Loucy (cell line): ENCODE measurements around the gene CYP46A1.

Experiments used
- H2AFZ ChIP-seq: fragments of 200-600 bp; sonication (generic); 2 replicates; pipeline ENCODE4 v1.6.0; 2016; ENCODE audit warnings: antibody characterized with exemption, mild to moderate bottlenecking, low read length, moderate library complexity
- H3F3A ChIP-seq: fragments of 200-600 bp; 2 replicates; pipeline ENCODE4 v1.6.0; 2016; ENCODE audit warnings: antibody characterized with exemption, low read depth, mild to moderate bottlenecking
- H3K27me3 ChIP-seq: fragments of 200-600 bp; sonication (generic); 2 replicates; pipeline ENCODE4 v1.6.1; 2014; ENCODE audit warnings: low read length, mild to moderate bottlenecking; ENCODE audit not compliant: insufficient read depth, poor library complexity, severe bottlenecking
- H3K36me3 ChIP-seq: fragments of 200-600 bp; sonication (generic); 2 replicates; pipeline ENCODE4 v1.6.1; 2016; ENCODE audit warnings: low read length; ENCODE audit not compliant: insufficient read depth
- H3K4me1 ChIP-seq: fragments of 200-600 bp; sonication (generic); 2 replicates; pipeline ENCODE4 v1.5.1; 2014; ENCODE audit warnings: low read length, mild to moderate bottlenecking; ENCODE audit not compliant: insufficient read depth, poor library complexity, severe bottlenecking
- H3K4me2 ChIP-seq: fragments of 200-600 bp; sonication (generic); 2 replicates; pipeline ENCODE4 v1.6.0; 2014; ENCODE audit warnings: antibody characterized with exemption, low read length, low read depth, mild to moderate bottlenecking; ENCODE audit not compliant: poor library complexity, severe bottlenecking
- H3K4me3 ChIP-seq: fragments of 200-600 bp; sonication (generic); 2 replicates; pipeline ENCODE4 v1.5.1; 2014; ENCODE audit warnings: low read length, mild to moderate bottlenecking, mixed read lengths; ENCODE audit not compliant: poor library complexity, severe bottlenecking
- H3K79me2 ChIP-seq: fragments of 200-600 bp; sonication (generic); 2 replicates; pipeline ENCODE4 v1.6.1; 2014; ENCODE audit warnings: low read length; ENCODE audit not compliant: insufficient read depth
- H3K9ac ChIP-seq: fragments of 200-600 bp; sonication (generic); 2 replicates; pipeline ENCODE4 v1.6.0; 2014; ENCODE audit warnings: mild to moderate bottlenecking, low read depth, low read length, moderate library complexity; ENCODE audit not compliant: poor library complexity, severe bottlenecking
- H3K9me2 ChIP-seq: fragments of 200-600 bp; sonication (generic); replicated peaks from 2 replicates; pipeline ENCODE4 v1.6.1; 2016; ENCODE audit warnings: low read depth, low read length, mixed read lengths
- H3K9me3 ChIP-seq: fragments of 200-600 bp; sonication (generic); 2 replicates; pipeline ENCODE4 v1.6.1; 2014; ENCODE audit warnings: mild to moderate bottlenecking, antibody characterized with exemption, low read length, low read depth; ENCODE audit not compliant: insufficient read depth
- H4K20me1 ChIP-seq: fragments of 200-600 bp; sonication (generic); 2 replicates; pipeline ENCODE4 v1.6.0; 2014; ENCODE audit warnings: antibody characterized with exemption, low read length, mild to moderate bottlenecking; ENCODE audit not compliant: insufficient read depth, poor library complexity, severe bottlenecking
- CTCF ChIP-seq: fragments of 200-600 bp; sonication (generic); conservative IDR thresholded peaks from 2 replicates; pipeline ENCODE4 v1.5.1; 2014; ENCODE audit warnings: mild to moderate bottlenecking, antibody characterized with exemption, low read length
- EZH2phosphoT487 ChIP-seq: fragments of 200-600 bp; IDR thresholded peaks from 2 replicates; pipeline ENCODE4 v1.6.1; 2018; ENCODE audit warnings: antibody characterized with exemption, mild to moderate bottlenecking, moderate library complexity, borderline replicate concordance

CYP46A1 gene

GRCh38 chr14:99708449-99708848 lies 24.4 kb downstream of the CYP46A1 start:
- Histone ChIP-seq H3K79me2 (no peaks in the 10 kb centered on the region), H3F3A (no peaks in the 10 kb centered on the region), H3K9me2 (no peaks in the 10 kb centered on the region), H2AFZ (no peak overlapping the region), H3K4me3 (no peak overlapping the region), H3K27me3 (no peaks in the 10 kb centered on the region), H3K9me3 (peaks cover 4% of the 10 kb centered on the region; the same call in 1 of the 2 replicates), H4K20me1 (no peaks in the 10 kb centered on the region), H3K36me3 (no peaks in the 10 kb centered on the region), H3K9ac (no peak overlapping the region), H3K4me1 (no peaks in the 10 kb centered on the region), H3K4me2 (no peak overlapping the region)
- no peak for TF ChIP-seq CTCF
- no peak for TF ChIP-seq EZH2phosphoT487

- H4K20me1 ChIP-seq: no peaks in the 10 kb centered on the region
- no peaks in the 10 kb centered on the region for H3K27me3 ChIP-seq
- H2AFZ ChIP-seq: no peak overlapping the region
- H3K4me1 ChIP-seq: no peaks in the 10 kb centered on the region
- H3K9me3 ChIP-seq: no peaks in the 10 kb centered on the region
- H3K36me3 ChIP-seq: no peaks in the 10 kb centered on the region
- H3K9me2 ChIP-seq: no peaks in the 10 kb centered on the region
- no peak overlapping the region for H3K4me2 ChIP-seq
- no peak overlapping the region for H3K4me3 ChIP-seq
- no peak overlapping the region for H3K9ac ChIP-seq
- H3K79me2 ChIP-seq: no peaks in the 10 kb centered on the region
- TF ChIP-seq EZH2phosphoT487: no peak
- TF ChIP-seq CTCF: no peak
- no peaks in the 10 kb centered on the region for H3F3A ChIP-seq
Observed at GRCh38 chr14:99713972-99714371, 29.9 kb downstream of the CYP46A1 start.

- H3K36me3 ChIP-seq: no peaks in the 10 kb centered on the region
- H3K4me3 ChIP-seq: no peak overlapping the region
- H2AFZ ChIP-seq: no peak overlapping the region
- H4K20me1 ChIP-seq: no peaks in the 10 kb centered on the region
- H3K9ac ChIP-seq: no peak overlapping the region
- no peak for TF ChIP-seq CTCF
- no peak for TF ChIP-seq EZH2phosphoT487
- H3K9me2 ChIP-seq: no peaks in the 10 kb centered on the region
- no peaks in the 10 kb centered on the region for H3K9me3 ChIP-seq
- H3F3A ChIP-seq: no peaks in the 10 kb centered on the region
- H3K4me1 ChIP-seq: no peaks in the 10 kb centered on the region
- H3K79me2 ChIP-seq: no peaks in the 10 kb centered on the region
- no peak overlapping the region for H3K4me2 ChIP-seq
- no peaks in the 10 kb centered on the region for H3K27me3 ChIP-seq
Observed at GRCh38 chr14:99715266-99716000, 31.3 kb downstream of the CYP46A1 start.
